Thoracic aorta (tissue), 2 donors: ENCODE measurements around the gene PEX7. TPM values are rescaled to one million over a fixed set of nuclear protein-coding genes. Genes with fewer than 3 reads are reported as not detected.
"Not testable (repeated sequence)": the region's sequence is repeated elsewhere in the genome, so short reads cannot be mapped to it uniquely, and the experiment has no call there.

Experiments used
- ATAC-seq: fragments of 150-250 bp; one replicate; pipeline ENCODE4 v1.8.0; 2017; ENCODE audit warnings: low read depth; ENCODE audit not compliant: insufficient number of reproducible peaks, low FRiP score
- DNase-seq: peaks from one replicate; pipeline ENCODE4 v3.0.0-alpha.2; 2020; ENCODE audit warnings: low spot score
- H3K27ac ChIP-seq, 2 donors: fragments of 200-600 bp; sonication (generic); 1 replicate in 1 of 2; 2 replicates in 1 of 2; pipeline ENCODE4 v1.5.1; 2016; ENCODE audit warnings: mild to moderate bottlenecking in 2 of 2, moderate library complexity in 2 of 2
- H3K27me3 ChIP-seq: fragments of 200-600 bp; sonication (generic); replicated peaks from 2 replicates; pipeline ENCODE4 v1.6.0; 2016; ENCODE audit warnings: mild to moderate bottlenecking; ENCODE audit not compliant: insufficient read depth
- H3K36me3 ChIP-seq: fragments of 200-600 bp; sonication (generic); one replicate; pipeline ENCODE4 v1.5.1; 2016
- H3K4me1 ChIP-seq, 2 donors: fragments of 200-600 bp; sonication (generic); 1 replicate in 1 of 2; 2 replicates in 1 of 2; pipeline versions ENCODE4 v1.5.1 to v1.6.0; 2016; ENCODE audit warnings: low read depth in 2 of 2, mild to moderate bottlenecking in 1 of 2; ENCODE audit not compliant: control insufficient read depth in 1 of 2
- H3K4me3 ChIP-seq: fragments of 200-600 bp; sonication (generic); 2 replicates; pipeline ENCODE4 v1.5.1; 2016; ENCODE audit warnings: mild to moderate bottlenecking
- H3K9me3 ChIP-seq: fragments of 200-600 bp; sonication (generic); 2 replicates; pipeline ENCODE4 v1.5.1; 2016
- CTCF ChIP-seq: fragments of 200-600 bp; sonication (generic); IDR thresholded peaks from one replicate; pipeline ENCODE4 v1.5.1; 2019; ENCODE audit warnings: antibody characterized with exemption
- total RNA-seq, 2 donors: library from RNA; depleted of rRNA; stranded (reverse); fragments of >200 nt; gene quantifications; one replicate each; pipeline versions ENCODE4 v1.1.0 to v1.2.3, GENCODE V29; 2016

Gene PEX7
- total RNA-seq, 2 donors from 2014 or later, result 7.6 TPM

GRCh38 chr6:136803608-136804007 lies 18.8 kb upstream of the PEX7 start:
- no peak overlapping the region for H3K4me3 ChIP-seq
- no peaks in the 10 kb centered on the region for H3K9me3 ChIP-seq
- TF ChIP-seq CTCF, result no peak
- H3K27ac ChIP-seq, result no peak overlapping the region
- DNase-seq, result no peak
- no peaks in the 10 kb centered on the region for H3K27me3 ChIP-seq
- H3K36me3 ChIP-seq, result no peaks in the 10 kb centered on the region
- H3K4me1 ChIP-seq, result no peaks in the 10 kb centered on the region
- no peak for ATAC-seq

GRCh38 chr6:136809091-136809860 lies 13.1 kb upstream of the PEX7 start:
- Histone ChIP-seq H3K4me1 (no peaks in the 10 kb centered on the region), H3K27me3 (no peaks in the 10 kb centered on the region), H3K27ac (no peak overlapping the region), H3K36me3 (no peaks in the 10 kb centered on the region), H3K9me3 (no peaks in the 10 kb centered on the region), H3K4me3 (no peak overlapping the region)
- no peak for ATAC-seq
- DNase-seq, result no peak
- TF ChIP-seq CTCF, result no peak

- no peaks in the 10 kb centered on the region for H3K9me3 ChIP-seq
- no peak overlapping the region for H3K27ac ChIP-seq
- TF ChIP-seq CTCF, result no peak
- ATAC-seq, result no peak
- DNase-seq, result no peak
- H3K36me3 ChIP-seq, result no peaks in the 10 kb centered on the region
- no peaks in the 10 kb centered on the region for H3K27me3 ChIP-seq
- H3K4me1 ChIP-seq, result no peaks in the 10 kb centered on the region
- no peak overlapping the region for H3K4me3 ChIP-seq
Observed at GRCh38 chr6:136811272-136811671, 11.1 kb upstream of the PEX7 start.

- DNase-seq (no peak), ATAC-seq (no peak)
- TF ChIP-seq CTCF, result no peak
- Histone ChIP-seq H3K27ac (no peak overlapping the region), H3K27me3 (no peaks in the 10 kb centered on the region), H3K36me3 (no peaks in the 10 kb centered on the region), H3K4me1 (no peaks in the 10 kb centered on the region), H3K9me3 (no peaks in the 10 kb centered on the region), H3K4me3 (no peak overlapping the region)
Observed at GRCh38 chr6:136812174-136812573, 10.2 kb upstream of the PEX7 start.

GRCh38 chr6:136815608-136816007 lies 6.8 kb upstream of the PEX7 start:
- not testable (repeated sequence) for H3K4me3 ChIP-seq, H3K4me1 ChIP-seq, H3K27ac ChIP-seq, DNase-seq, H3K27me3 ChIP-seq, ATAC-seq, H3K36me3 ChIP-seq, H3K9me3 ChIP-seq

GRCh38 chr6:136816656-136817055 lies 5.7 kb upstream of the PEX7 start:
- H3K9me3 ChIP-seq, result no peaks in the 10 kb centered on the region
- no peaks in the 10 kb centered on the region for H3K36me3 ChIP-seq
- H3K27me3 ChIP-seq, result no peaks in the 10 kb centered on the region
- DNase-seq (no peak), ATAC-seq (no peak)
- H3K27ac ChIP-seq, result no peak overlapping the region
- no peak overlapping the region for H3K4me3 ChIP-seq
- TF ChIP-seq CTCF, result no peak
- peaks cover 2 to 3% of the 10 kb centered on the region in 2 donors for H3K4me1 ChIP-seq
